Suprapubic skin (tissue), 4 donors: ENCODE measurements around the gene TNFRSF19. TPM values are rescaled to one million over a fixed set of nuclear protein-coding genes. Genes with fewer than 3 reads are reported as not detected.
A peak's percentile ranks its signal among the peaks of the same experiment; 100 is the strongest.

Experiments used
- DNase-seq, 2 donors: peaks; one replicate each; pipeline ENCODE4 v3.0.0-alpha.2; 2019; ENCODE audit warnings: low spot score in 2 of 2
- H3K27ac ChIP-seq: fragments of 200-600 bp; sonication (generic); one replicate; pipeline ENCODE4 v1.5.1; 2019
- H3K27me3 ChIP-seq: fragments of 200-600 bp; sonication (generic); one replicate; pipeline ENCODE4 v1.5.1; 2019
- H3K36me3 ChIP-seq: fragments of 200-600 bp; sonication (generic); one replicate; pipeline ENCODE4 v1.5.1; 2019
- H3K4me1 ChIP-seq: fragments of 200-600 bp; sonication (generic); one replicate; pipeline ENCODE4 v1.5.1; 2019
- H3K4me3 ChIP-seq: fragments of 200-600 bp; sonication (generic); one replicate; pipeline ENCODE4 v1.5.1; 2019; ENCODE audit warnings: mild to moderate bottlenecking
- H3K9me3 ChIP-seq: fragments of 200-600 bp; sonication (generic); one replicate; pipeline ENCODE4 v1.5.1; 2019
- CTCF ChIP-seq, 2 donors: fragments of 200-600 bp in 1 of 2; fragments of 450-650 bp in 1 of 2; sonication (generic) in 1 of 2; IDR thresholded peaks; one replicate each; pipeline ENCODE4 v1.5.1; 2016 to 2019; ENCODE audit warnings: antibody characterized with exemption in 2 of 2, mild to moderate bottlenecking in 1 of 2, moderate library complexity in 1 of 2
- EP300 ChIP-seq: sonication (generic); formaldehyde crosslinking; IDR thresholded peaks from one replicate; pipeline ENCODE4 v1.6.1; 2017; ENCODE audit warnings: antibody characterized with exemption
- POLR2A ChIP-seq, 2 donors: fragments of 450-650 bp; IDR thresholded peaks; one replicate each; pipeline ENCODE4 v1.6.1; 2017; ENCODE audit warnings: antibody characterized with exemption in 2 of 2, mild to moderate bottlenecking in 2 of 2, moderate library complexity in 2 of 2
- POLR2AphosphoS5 ChIP-seq, 3 donors: sonication (generic); formaldehyde crosslinking; IDR thresholded peaks; one replicate each; pipeline ENCODE4 v1.6.1; 2017; ENCODE audit warnings: antibody characterized with exemption in 3 of 3
- WGBS: methylation state at CpG from one replicate; pipeline ENCODE4 v1.1.5; 2018; 5-methylcytosine and 5-hydroxymethylcytosine counted together
- total RNA-seq, 4 donors: library from RNA; depleted of rRNA; stranded (reverse); fragments of >200 nt; gene quantifications; one replicate each; pipeline ENCODE4 v1.1.0, GENCODE V29; 2016

TNFRSF19 gene
- total RNA-seq, 4 donors from 2014 or later: 74.6 to 100 (median 78.5) TPM

- Histone ChIP-seq H3K27ac (no peak overlapping the region), H3K4me3 (no peak overlapping the region), H3K4me1 (peaks cover 18% of the 10 kb centered on the region), H3K27me3 (no peaks in the 10 kb centered on the region), H3K9me3 (no peaks in the 10 kb centered on the region), H3K36me3 (no peaks in the 10 kb centered on the region)
- WGBS: 68% methylated on average over 9 of the region's 9 CpGs
- TF ChIP-seq CTCF (IDR thresholded peaks at IDR 0.05) (no peak), POLR2A (IDR thresholded peaks at IDR 0.05) (no peak), EP300 (no peak), POLR2AphosphoS5 (IDR thresholded peaks at IDR 0.05) (no peak)
- DNase-seq: no peak
Observed at GRCh38 chr13:23567906-23568460, 2.2 kb upstream of the TNFRSF19 start.

GRCh38 chr13:23570921-23571315, 706 bp downstream of the TNFRSF19 start:
- no peaks in the 10 kb centered on the region for H3K27me3 ChIP-seq
- no peaks in the 10 kb centered on the region for H3K36me3 ChIP-seq
- no peak for DNase-seq
- no peaks in the 10 kb centered on the region for H3K9me3 ChIP-seq
- TF ChIP-seq CTCF (IDR thresholded peaks at IDR 0.05): no peak
- TF ChIP-seq POLR2A (IDR thresholded peaks at IDR 0.05): no peak
- TF ChIP-seq EP300: no peak
- no peak for TF ChIP-seq POLR2AphosphoS5 (IDR thresholded peaks at IDR 0.05)
- peaks cover 18% of the 10 kb centered on the region for H3K4me1 ChIP-seq
- WGBS: 28% methylated on average over 2 of the region's 2 CpGs
- peak overlapping the region; percentile 74 for H3K27ac ChIP-seq
- H3K4me3 ChIP-seq: peak overlapping the region; percentile 33

GRCh38 chr13:23571431-23571830, 1.2 kb downstream of the TNFRSF19 start:
- peak overlapping the region; percentile 74 for H3K27ac ChIP-seq
- DNase-seq: no peak
- no peaks in the 10 kb centered on the region for H3K27me3 ChIP-seq
- no peak for TF ChIP-seq POLR2AphosphoS5 (IDR thresholded peaks at IDR 0.05)
- no peak for TF ChIP-seq POLR2A (IDR thresholded peaks at IDR 0.05)
- TF ChIP-seq EP300: no peak
- no peak for TF ChIP-seq CTCF (IDR thresholded peaks at IDR 0.05)
- 36% methylated on average over 2 of the region's 2 CpGs for WGBS
- H3K4me3 ChIP-seq: peak overlapping the region; percentile 33
- H3K36me3 ChIP-seq: no peaks in the 10 kb centered on the region
- H3K4me1 ChIP-seq: peaks cover 18% of the 10 kb centered on the region
- no peaks in the 10 kb centered on the region for H3K9me3 ChIP-seq

GRCh38 chr13:23572836-23573235, 2.6 kb downstream of the TNFRSF19 start:
- DNase-seq: no peak
- peaks cover 22% of the 10 kb centered on the region for H3K4me1 ChIP-seq
- TF ChIP-seq CTCF (IDR thresholded peaks at IDR 0.05) (no peak), EP300 (no peak), POLR2AphosphoS5 (IDR thresholded peaks at IDR 0.05) (no peak), POLR2A (IDR thresholded peaks at IDR 0.05) (no peak)
- H3K4me3 ChIP-seq: peak overlapping the region; percentile 33
- no peaks in the 10 kb centered on the region for H3K27me3 ChIP-seq
- no peaks in the 10 kb centered on the region for H3K36me3 ChIP-seq
- H3K9me3 ChIP-seq: no peaks in the 10 kb centered on the region
- 57% methylated on average over 1 of the region's 1 CpG for WGBS
- peak overlapping the region; percentile 74 for H3K27ac ChIP-seq

- peaks cover 32% of the 10 kb centered on the region for H3K4me1 ChIP-seq
- WGBS: 64% methylated on average over 3 of the region's 3 CpGs
Observed at GRCh38 chr13:23574421-23575145, 4.4 kb downstream of the TNFRSF19 start.

More at GRCh38 chr13:23574421-23575145, 4.4 kb downstream of the TNFRSF19 start:
- Histone ChIP-seq H3K27ac (no peak overlapping the region), H3K27me3 (no peaks in the 10 kb centered on the region), H3K36me3 (no peaks in the 10 kb centered on the region), H3K9me3 (no peaks in the 10 kb centered on the region), H3K4me3 (no peak overlapping the region)
- TF ChIP-seq CTCF (IDR thresholded peaks at IDR 0.05) (no peak), POLR2AphosphoS5 (IDR thresholded peaks at IDR 0.05) (no peak), EP300 (no peak), POLR2A (IDR thresholded peaks at IDR 0.05) (no peak)
- DNase-seq: no peak
